Fibroblast of the aortic adventitia (primary cell): ENCODE measurements around the gene MYL5. TPM values are rescaled to one million over a fixed set of nuclear protein-coding genes. Genes with fewer than 3 reads are reported as not detected.

Experiments used
- DNase-seq: peaks from one replicate; pipeline ENCODE4 v3.0.0-alpha.2; 2010; ENCODE audit warnings: low read depth
- H3K4me3 ChIP-seq: 2 replicates; pipeline ENCODE4 v1.5.1; 2011; ENCODE audit warnings: low read depth, mild to moderate bottlenecking, control low read depth, low read length, moderate library complexity
- total RNA-seq: library from RNA; depleted of rRNA; stranded (reverse); fragments of >200 nt; gene quantifications from 2 replicates; pipeline ENCODE4 v1.2.3, GENCODE V29; 2012; ENCODE audit warnings: low replicate concordance
- TF ChIP-seq, protein P1 (sequence below): IDR thresholded peaks from 2 replicates; pipeline ENCODE4 v1.5.1; 2011; ENCODE audit warnings: mild to moderate bottlenecking, low read length, control low read depth, inconsistent platforms; ENCODE audit not compliant: insufficient read depth

The MYL5 gene
- total RNA-seq, 1 donor, result 20.4 TPM

DNA sequence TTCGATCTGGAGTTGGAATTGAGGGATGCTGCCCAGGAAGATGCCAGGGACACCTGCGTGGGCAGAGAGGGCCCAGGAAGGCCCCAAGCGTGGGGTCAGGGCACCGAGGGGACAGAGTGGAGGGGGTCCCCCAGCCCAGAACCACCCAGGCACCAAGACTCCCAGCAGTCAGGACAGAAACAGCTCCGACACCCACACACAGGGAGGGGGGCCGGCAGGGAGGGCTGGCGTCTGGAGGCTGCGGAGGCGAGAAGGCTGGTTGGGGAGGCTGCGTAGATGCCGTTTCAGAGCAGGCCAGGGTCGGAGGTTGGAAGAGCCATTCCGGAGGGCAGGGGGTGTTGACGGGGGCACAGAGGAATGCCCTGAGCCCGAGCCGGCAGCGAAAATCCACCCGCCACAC, 23.9 kb upstream of the MYL5 start:
- no peak overlapping the region for H3K4me3 ChIP-seq
- no peak for DNase-seq

DNA sequence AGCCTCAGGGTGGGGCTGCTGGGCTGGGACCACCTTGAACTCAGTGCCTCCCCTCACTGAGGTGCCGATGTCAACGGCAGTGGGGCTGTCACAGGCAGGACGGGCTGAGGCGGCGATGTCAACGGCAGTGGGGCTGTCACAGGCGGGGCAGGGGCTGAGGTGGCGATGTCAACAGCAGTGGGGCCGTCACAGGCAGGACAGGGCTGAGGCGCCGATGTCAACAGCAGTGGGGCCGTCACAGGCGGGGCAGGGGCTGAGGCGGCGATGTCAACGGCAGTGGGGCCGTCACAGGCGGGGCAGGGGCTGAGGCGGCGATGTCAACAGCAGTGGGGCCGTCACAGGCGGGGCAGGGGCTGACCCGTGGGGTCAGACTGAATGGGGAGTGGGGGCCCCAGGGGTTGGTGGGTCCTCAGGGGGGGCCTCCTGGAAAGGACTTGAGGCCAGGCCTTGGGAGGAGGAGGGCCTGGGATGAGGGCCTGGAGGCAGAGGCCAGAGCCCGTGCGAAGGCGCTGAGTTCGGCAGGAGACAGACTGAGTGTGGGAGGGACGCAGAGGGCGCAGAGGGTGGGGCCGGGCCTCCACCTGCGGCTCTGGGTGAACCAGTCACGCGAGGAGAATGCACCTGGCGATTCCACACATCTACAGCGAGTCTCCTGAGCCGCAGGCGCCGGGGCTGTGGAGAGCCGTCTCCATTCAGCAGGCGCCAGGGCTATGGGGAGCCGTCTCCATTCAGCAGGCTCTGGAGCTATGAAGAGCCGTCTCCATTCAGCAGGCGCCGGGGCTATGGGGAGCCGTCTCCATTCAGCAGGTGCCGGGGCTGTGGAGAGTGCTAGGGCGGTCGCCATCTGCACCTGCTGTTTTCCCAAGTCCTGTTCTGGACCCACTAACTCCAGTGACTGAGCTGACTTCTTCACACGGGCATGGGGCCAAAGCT, 23.1 kb upstream of the MYL5 start:
- TF ChIP-seq, protein P1, sequence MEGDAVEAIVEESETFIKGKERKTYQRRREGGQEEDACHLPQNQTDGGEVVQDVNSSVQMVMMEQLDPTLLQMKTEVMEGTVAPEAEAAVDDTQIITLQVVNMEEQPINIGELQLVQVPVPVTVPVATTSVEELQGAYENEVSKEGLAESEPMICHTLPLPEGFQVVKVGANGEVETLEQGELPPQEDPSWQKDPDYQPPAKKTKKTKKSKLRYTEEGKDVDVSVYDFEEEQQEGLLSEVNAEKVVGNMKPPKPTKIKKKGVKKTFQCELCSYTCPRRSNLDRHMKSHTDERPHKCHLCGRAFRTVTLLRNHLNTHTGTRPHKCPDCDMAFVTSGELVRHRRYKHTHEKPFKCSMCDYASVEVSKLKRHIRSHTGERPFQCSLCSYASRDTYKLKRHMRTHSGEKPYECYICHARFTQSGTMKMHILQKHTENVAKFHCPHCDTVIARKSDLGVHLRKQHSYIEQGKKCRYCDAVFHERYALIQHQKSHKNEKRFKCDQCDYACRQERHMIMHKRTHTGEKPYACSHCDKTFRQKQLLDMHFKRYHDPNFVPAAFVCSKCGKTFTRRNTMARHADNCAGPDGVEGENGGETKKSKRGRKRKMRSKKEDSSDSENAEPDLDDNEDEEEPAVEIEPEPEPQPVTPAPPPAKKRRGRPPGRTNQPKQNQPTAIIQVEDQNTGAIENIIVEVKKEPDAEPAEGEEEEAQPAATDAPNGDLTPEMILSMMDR, result no peak
- DNase-seq, result no peak
- no peak overlapping the region for H3K4me3 ChIP-seq

More for the DNA sequence above, 23.9 kb upstream of the MYL5 start:
- TF ChIP-seq, protein P1, result no peak

DNA sequence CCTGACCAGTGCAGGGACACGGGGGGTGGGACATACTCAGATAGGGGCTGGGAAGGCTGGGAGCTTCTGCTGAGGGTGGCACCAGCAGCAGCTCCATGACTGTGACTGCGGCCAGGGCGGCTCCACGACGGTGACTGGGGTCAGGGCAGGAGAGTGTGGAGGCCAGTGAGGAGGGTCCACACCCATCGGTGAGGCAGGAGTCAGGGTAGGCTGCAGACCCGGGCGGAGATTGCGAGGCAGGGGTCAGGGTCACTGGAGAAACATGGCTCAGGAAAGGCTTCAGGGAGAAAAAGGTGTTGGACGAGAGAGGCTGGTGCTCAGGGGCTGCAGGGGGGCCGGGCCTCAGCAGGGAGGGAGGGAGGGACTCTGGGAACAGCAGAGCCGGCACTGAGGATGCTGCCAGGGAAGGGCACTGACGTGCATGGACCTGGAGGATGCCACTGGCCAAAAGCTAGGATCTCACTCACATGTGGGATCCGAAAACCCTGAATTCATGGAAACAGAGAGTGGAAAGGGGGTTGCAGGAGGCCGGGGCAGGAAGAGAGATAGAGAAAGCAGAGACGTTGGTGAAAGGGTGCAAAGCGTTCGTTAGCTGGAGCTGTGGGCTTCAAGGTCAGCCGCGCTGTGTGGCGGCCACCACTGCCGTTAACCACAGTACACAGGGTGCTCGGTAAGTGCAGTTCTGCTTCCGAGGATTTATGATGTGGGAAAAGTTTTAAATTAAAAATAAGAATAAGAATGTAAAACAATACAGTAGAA, 22.3 kb upstream of the MYL5 start:
- DNase-seq, result no peak
- no peak overlapping the region for H3K4me3 ChIP-seq
- TF ChIP-seq, protein P1, result no peak

DNA sequence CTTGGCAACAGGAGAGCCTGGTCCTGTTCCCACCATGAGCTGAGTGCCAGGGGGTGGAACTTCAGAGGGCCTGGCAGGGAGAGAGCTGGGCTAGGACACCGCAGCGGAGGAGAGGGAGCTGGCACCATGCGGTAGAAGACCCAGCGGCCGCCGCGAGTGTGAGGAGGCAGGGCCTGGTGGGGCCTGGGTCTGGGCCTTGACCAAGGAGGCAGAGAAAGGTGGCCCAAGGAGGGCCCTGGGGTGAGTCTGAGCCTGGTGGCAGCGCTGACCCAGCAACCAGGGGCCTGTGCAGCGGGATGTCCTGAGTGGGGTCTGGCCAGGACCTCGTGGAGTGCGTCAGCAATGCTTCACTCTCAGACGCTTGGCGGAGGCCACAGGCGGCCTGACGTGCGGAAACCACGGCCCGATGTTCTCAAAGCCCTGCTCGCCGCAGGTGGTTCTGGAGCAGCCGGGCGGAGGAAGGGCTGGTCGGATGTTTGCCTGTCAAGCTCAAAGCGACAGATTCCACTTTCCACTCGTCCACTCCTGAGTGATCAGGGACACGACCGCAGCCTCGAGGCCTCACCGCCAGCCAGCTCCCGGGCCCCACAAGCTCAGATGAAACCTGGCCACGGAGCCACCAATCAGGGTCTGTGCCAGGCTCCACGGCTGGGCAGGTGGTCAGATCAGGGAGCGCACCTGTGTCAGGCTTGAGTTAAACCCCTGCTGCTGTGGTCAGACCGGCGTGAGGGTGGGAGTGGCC, 21.1 kb upstream of the MYL5 start:
- TF ChIP-seq, protein P1, result no peak
- DNase-seq, result no peak
- H3K4me3 ChIP-seq, result no peak overlapping the region

DNA sequence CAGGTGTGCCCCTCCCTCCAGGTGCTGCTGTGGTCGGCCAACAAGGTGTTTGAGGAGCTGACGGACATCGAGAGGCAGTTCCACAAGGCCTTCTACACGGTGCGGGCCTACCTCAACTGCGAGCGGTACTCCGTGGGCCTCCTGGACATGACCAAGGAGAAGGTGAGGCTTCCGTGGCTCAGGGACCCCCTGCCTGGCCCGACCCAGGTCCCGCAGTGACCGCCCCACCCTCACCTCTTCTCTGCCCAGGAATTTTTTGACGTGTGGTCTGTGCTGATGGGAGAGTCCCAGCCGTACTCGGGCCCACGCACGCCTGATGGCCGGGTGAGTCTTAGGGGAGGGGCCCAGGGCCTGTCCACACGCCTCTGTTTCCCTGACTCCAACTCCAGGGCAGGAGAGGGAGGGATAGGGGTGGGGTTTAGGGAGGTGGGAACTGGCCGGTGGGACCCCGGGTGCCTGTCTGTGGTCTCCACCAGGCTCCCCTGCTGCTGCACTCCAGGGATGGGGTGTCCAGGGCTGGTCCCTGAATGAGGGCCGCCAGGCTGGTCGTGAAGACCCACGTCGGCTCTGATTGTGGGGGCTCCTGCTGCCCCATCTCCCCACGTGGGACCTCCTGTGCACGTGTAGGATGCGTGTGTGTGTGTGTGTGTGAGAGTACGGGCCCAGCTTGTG, 20.4 kb upstream of the MYL5 start:
- no peak for DNase-seq
- no peak overlapping the region for H3K4me3 ChIP-seq
- TF ChIP-seq, protein P1, result no peak

DNA sequence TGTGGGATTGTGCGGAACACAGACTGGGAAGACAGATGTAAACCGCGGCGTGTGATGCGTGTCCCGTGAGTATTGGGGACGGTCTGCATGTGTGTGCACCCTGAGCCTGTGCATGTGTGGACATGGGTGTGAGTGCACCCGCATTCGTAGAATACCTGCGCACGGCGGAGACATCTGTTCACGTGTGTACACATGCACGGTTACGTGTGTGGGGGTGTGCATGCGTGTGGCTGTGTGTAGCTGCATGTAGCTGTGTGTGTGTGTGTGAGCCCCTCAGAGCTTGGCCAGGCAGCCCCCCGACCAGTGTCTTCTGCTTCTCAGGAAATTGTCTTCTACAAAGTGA, 19.9 kb upstream of the MYL5 start:
- no peak for DNase-seq
- TF ChIP-seq, protein P1, result no peak
- H3K4me3 ChIP-seq, result no peak overlapping the region
